GM23338 (cell line): Measurements from ENCODE around the gene ITPR2. TPM values are rescaled to one million over a fixed set of nuclear protein-coding genes. Genes with fewer than 3 reads are reported as not detected.

Experiments used
- ATAC-seq: fragments of 200-7000 bp; cut with Tn5 transposase; 3 replicates; pipeline ENCODE4 v1.9.1; 2020
- DNase-seq: peaks from one replicate; pipeline ENCODE4 v3.0.0-alpha.2; 2015; ENCODE audit warnings: low spot score
- H2AFZ ChIP-seq: fragments of 200-600 bp; sonication (generic); 2 replicates; pipeline ENCODE4 v1.8.0; 2016; ENCODE audit warnings: antibody characterized with exemption, mild to moderate bottlenecking, moderate library complexity
- H3F3A ChIP-seq: fragments of 200-600 bp; sonication (generic); replicated peaks from 2 replicates; pipeline ENCODE4 v1.8.0; 2017; ENCODE audit warnings: antibody characterized with exemption, mixed run types, low read depth
- H3K27ac ChIP-seq: fragments of 200-600 bp; sonication (generic); 2 replicates; pipeline ENCODE4 v1.6.1; 2016; ENCODE audit warnings: low read depth
- H3K27me3 ChIP-seq: fragments of 200-600 bp; sonication (generic); 2 replicates; pipeline ENCODE4 v1.8.0; 2016; ENCODE audit warnings: mild to moderate bottlenecking, mixed run types, moderate library complexity; ENCODE audit not compliant: insufficient read depth
- H3K36me3 ChIP-seq: fragments of 200-600 bp; sonication (generic); 2 replicates; pipeline ENCODE4 v1.8.0; 2016; ENCODE audit warnings: mild to moderate bottlenecking; ENCODE audit not compliant: insufficient read depth
- H3K4me1 ChIP-seq: fragments of 200-600 bp; sonication (generic); 2 replicates; pipeline ENCODE4 v1.8.0; 2016; ENCODE audit warnings: mild to moderate bottlenecking, moderate library complexity; ENCODE audit not compliant: insufficient read depth
- H3K4me2 ChIP-seq: fragments of 200-600 bp; sonication (generic); 2 replicates; pipeline ENCODE4 v1.7.1; 2017; ENCODE audit warnings: mixed run types
- H3K4me3 ChIP-seq: fragments of 200-600 bp; sonication (generic); 2 replicates; pipeline ENCODE4 v1.6.1; 2016; ENCODE audit warnings: mixed run types
- H3K79me2 ChIP-seq: fragments of 200-600 bp; sonication (generic); replicated peaks from 2 replicates; pipeline ENCODE4 v1.8.0; 2017; ENCODE audit warnings: mild to moderate bottlenecking; ENCODE audit not compliant: insufficient read depth
- H3K9me2 ChIP-seq: fragments of 200-600 bp; sonication (generic); 2 replicates; pipeline ENCODE4 v1.8.0; 2017; ENCODE audit not compliant: insufficient read depth
- H4K20me1 ChIP-seq: fragments of 200-600 bp; sonication (generic); replicated peaks from 2 replicates; pipeline ENCODE4 v1.8.0; 2017; ENCODE audit warnings: mild to moderate bottlenecking; ENCODE audit not compliant: insufficient read depth
- H3K27ac Mint-ChIP-seq: 2 replicates; pipeline ENCODE4 v1.8.0; 2020; ENCODE audit warnings: inconsistent platforms, mild to moderate bottlenecking, moderate library complexity, mixed read lengths
- H3K27me3 Mint-ChIP-seq: 3 replicates; pipeline ENCODE4 v1.8.0; 2022; ENCODE audit warnings: low read depth, mild to moderate bottlenecking, moderate library complexity, mixed read lengths, inconsistent platforms; ENCODE audit not compliant: insufficient read depth, poor library complexity
- H3K36me3 Mint-ChIP-seq: 3 replicates; pipeline ENCODE4 v1.8.0; 2021; ENCODE audit warnings: low read depth, mild to moderate bottlenecking, inconsistent platforms, moderate library complexity, mixed read lengths
- H3K4me1 Mint-ChIP-seq: 3 replicates; pipeline ENCODE4 v1.8.0; 2020; ENCODE audit warnings: mild to moderate bottlenecking, inconsistent platforms, mixed read lengths
- H3K4me3 Mint-ChIP-seq: 3 replicates; pipeline ENCODE4 v1.8.0; 2021; ENCODE audit warnings: moderate library complexity, mild to moderate bottlenecking, inconsistent platforms, mixed read lengths
- H3K9me3 Mint-ChIP-seq: 3 replicates; pipeline ENCODE4 v1.8.0; 2020; ENCODE audit warnings: moderate library complexity, mild to moderate bottlenecking, inconsistent platforms, mixed read lengths
- CREB1 ChIP-seq: fragments of 250-450 bp; sonication (Bioruptor Pico); IDR thresholded peaks from 2 replicates; pipeline ENCODE4 v1.5.0; 2020; ENCODE audit warnings: low read depth, mild to moderate bottlenecking, moderate library complexity
- CTCF ChIP-seq, 2 experiments: fragments of 200-600 bp in 1 of 2; sonication (generic) in 1 of 2; conservative IDR thresholded peaks; 2 replicates each; pipeline versions ENCODE4 v1.5.1 to v1.6.1; 2016 to 2017; ENCODE audit warnings: antibody characterized with exemption in 2 of 2, low read depth in 2 of 2, mild to moderate bottlenecking in 2 of 2, moderate library complexity in 1 of 2
- ETS1 ChIP-seq: IDR thresholded peaks from 2 replicates; pipeline ENCODE4 v1.6.1; 2016; ENCODE audit warnings: antibody characterized with exemption
- EZH2 ChIP-seq: fragments of 200-600 bp; sonication (generic); IDR thresholded peaks from one replicate; pipeline ENCODE4 v1.8.0; 2017; ENCODE audit warnings: antibody characterized with exemption, mild to moderate bottlenecking, low read depth; ENCODE audit not compliant: unreplicated experiment
- EZH2phosphoT487 ChIP-seq: fragments of 200-600 bp; sonication (generic); IDR thresholded peaks from one replicate; pipeline ENCODE4 v1.8.1; 2018; ENCODE audit warnings: antibody characterized with exemption; ENCODE audit not compliant: unreplicated experiment
- JUNB ChIP-seq: IDR thresholded peaks from one replicate; pipeline ENCODE4 v1.6.1; 2016; ENCODE audit warnings: antibody characterized with exemption; ENCODE audit not compliant: unreplicated experiment
- NANOG ChIP-seq: IDR thresholded peaks from 2 replicates; pipeline ENCODE4 v1.6.1; 2016; ENCODE audit warnings: antibody characterized with exemption, borderline replicate concordance
- REST ChIP-seq: IDR thresholded peaks from one replicate; pipeline ENCODE4 v1.6.1; 2018; ENCODE audit warnings: antibody characterized with exemption; ENCODE audit not compliant: unreplicated experiment
- STAT1 ChIP-seq: IDR thresholded peaks from one replicate; pipeline ENCODE4 v1.6.1; 2016; ENCODE audit warnings: antibody characterized with exemption; ENCODE audit not compliant: unreplicated experiment
- ZNF114 ChIP-seq: fragments of 250-450 bp; sonication (Bioruptor Pico); IDR thresholded peaks from 2 replicates; pipeline ENCODE4 v1.5.0; 2020; ENCODE audit warnings: mild to moderate bottlenecking, moderate library complexity
- ZNF331 ChIP-seq: fragments of 250-450 bp; sonication (Bioruptor Pico); IDR thresholded peaks from 2 replicates; pipeline ENCODE4 v1.5.0; 2020; ENCODE audit warnings: low read depth, mild to moderate bottlenecking, moderate library complexity
- ZNF462 ChIP-seq: fragments of 250-450 bp; sonication (Bioruptor Pico); IDR thresholded peaks from 2 replicates; pipeline ENCODE4 v1.5.0; 2020; ENCODE audit warnings: mild to moderate bottlenecking, moderate library complexity
- polyA plus RNA-seq: library from polyadenylated mRNA; unstranded; fragments of >200 nt; fragmentation: Nextera tagmentation; extraction: Ambion mirVana; gene quantifications from 2 replicates; pipeline ENCODE4 v1.2.1, GENCODE V29; 2016
- total RNA-seq: library from RNA; depleted of rRNA; stranded (reverse); fragments of >200 nt; shearing (Covaris generic); gene quantifications from 2 replicates; pipeline ENCODE4 v1.2.3, GENCODE V29; 2014

ITPR2 gene
- total and polyA plus RNA-seq, 2 experiments from 2014 or later = 44.5 to 65.2 TPM

- no peak overlapping the region for H3K27ac ChIP-seq
- 0 out of 2 replicates have a peak, but pooled peaks cover 3% of the 10 kb centered on the region for H3K9me2 ChIP-seq
- no peak overlapping the region for H3K4me3 ChIP-seq
- no peaks in the 10 kb centered on the region for H3K9me3 Mint-ChIP-seq
- DNase-seq = no peak
- ATAC-seq = no peak
- H3F3A ChIP-seq = no peaks in the 10 kb centered on the region
- no peak overlapping the region for H3K27ac Mint-ChIP-seq
- peaks cover 16% of the 10 kb centered on the region; the same call in 1 of the 2 replicates for H3K36me3 ChIP-seq
- H2AFZ ChIP-seq = no peak overlapping the region
- H3K79me2 ChIP-seq = no peaks in the 10 kb centered on the region
- peaks cover 11% of the 10 kb centered on the region for H3K36me3 Mint-ChIP-seq
- H3K4me1 ChIP-seq = no peaks in the 10 kb centered on the region
- H3K27me3 ChIP-seq = no peaks in the 10 kb centered on the region
- TF ChIP-seq ETS1 (no peak), CTCF (conservative IDR thresholded peaks at IDR 0.05; ENCODE audit: low read depth in 2 of 2) (no peak), JUNB (no peak), EZH2 (no peak), REST (no peak), ZNF462 (CRISPR knock-in tag) (no peak), ZNF331 (CRISPR knock-in tag) (no peak), STAT1 (no peak), NANOG (no peak), CREB1 (no peak), ZNF114 (CRISPR knock-in tag) (no peak), EZH2phosphoT487 (no peak)
- H4K20me1 ChIP-seq = no peaks in the 10 kb centered on the region
- no peak overlapping the region for H3K4me2 ChIP-seq
- H3K27me3 Mint-ChIP-seq = no peaks in the 10 kb centered on the region
- H3K4me3 Mint-ChIP-seq = no peak overlapping the region
- peaks cover 3% of the 10 kb centered on the region; the same call in 1 of the 3 replicates for H3K4me1 Mint-ChIP-seq
These were observed 276.1 kb downstream of the ITPR2 start for GRCh38 chr12:26556916-26557315.
